Tibial nerve (tissue), 4 donors: ENCODE measurements around the gene XCR1. TPM values are rescaled to one million over a fixed set of nuclear protein-coding genes. Genes with fewer than 3 reads are reported as not detected.

Experiments used
- DNase-seq, 2 donors: peaks; one replicate each; pipeline ENCODE4 v3.0.0-alpha.2; 2019; ENCODE audit warnings: low spot score in 2 of 2
- H3K27ac ChIP-seq, 4 donors: fragments of 200-600 bp; sonication (generic) in 3 of 4; one replicate each; pipeline ENCODE4 v1.5.1; 2017 to 2019; ENCODE audit warnings: mild to moderate bottlenecking in 1 of 4
- H3K27me3 ChIP-seq, 2 donors: fragments of 200-600 bp; sonication (generic) in 1 of 2; one replicate each; pipeline versions ENCODE4 v1.5.1 to v1.6.0; 2017 to 2019
- H3K36me3 ChIP-seq, 3 donors: fragments of 200-600 bp; sonication (generic); one replicate each; pipeline ENCODE4 v1.5.1; 2018 to 2019
- H3K4me1 ChIP-seq, 4 donors: fragments of 200-600 bp; sonication (generic) in 3 of 4; one replicate each; pipeline ENCODE4 v1.5.1; 2017 to 2019
- H3K4me3 ChIP-seq, 4 donors: fragments of 200-600 bp; sonication (generic) in 3 of 4; one replicate each; pipeline ENCODE4 v1.5.1; 2017 to 2019; ENCODE audit warnings: mild to moderate bottlenecking in 1 of 4, moderate library complexity in 1 of 4
- H3K9me3 ChIP-seq, 4 donors: fragments of 200-600 bp; sonication (generic) in 3 of 4; one replicate each; pipeline ENCODE4 v1.5.1; 2017 to 2019
- EP300 ChIP-seq, 2 donors: sonication (generic); formaldehyde crosslinking; IDR thresholded peaks; one replicate each; pipeline ENCODE4 v1.6.1; 2017; ENCODE audit warnings: antibody characterized with exemption in 2 of 2, mild to moderate bottlenecking in 1 of 2
- POLR2A ChIP-seq, 2 donors: fragments of 450-650 bp; IDR thresholded peaks; one replicate each; pipeline ENCODE4 v1.6.1; 2017; ENCODE audit warnings: antibody characterized with exemption in 2 of 2, mild to moderate bottlenecking in 2 of 2, moderate library complexity in 2 of 2
- WGBS, 2 donors: methylation state at CpG; one replicate each; pipeline ENCODE4 v1.1.5; 2018; 5-methylcytosine and 5-hydroxymethylcytosine counted together
- total RNA-seq, 4 donors: library from RNA; depleted of rRNA; stranded (reverse); fragments of >200 nt; gene quantifications; one replicate each; pipeline ENCODE4 v1.1.0, GENCODE V29; 2016
- TF ChIP-seq, protein P1 (sequence below), 5 experiments: fragments of 200-600 bp in 3 of 5; fragments of 450-650 bp in 2 of 5; sonication (generic) in 3 of 5; IDR thresholded peaks; one replicate each; pipeline ENCODE4 v1.5.1; 2016 to 2019; ENCODE audit warnings: antibody characterized with exemption in 5 of 5, mild to moderate bottlenecking in 3 of 5, moderate library complexity in 2 of 5

XCR1 gene
- total RNA-seq, 4 donors from 2014 or later: not detected

DNA sequence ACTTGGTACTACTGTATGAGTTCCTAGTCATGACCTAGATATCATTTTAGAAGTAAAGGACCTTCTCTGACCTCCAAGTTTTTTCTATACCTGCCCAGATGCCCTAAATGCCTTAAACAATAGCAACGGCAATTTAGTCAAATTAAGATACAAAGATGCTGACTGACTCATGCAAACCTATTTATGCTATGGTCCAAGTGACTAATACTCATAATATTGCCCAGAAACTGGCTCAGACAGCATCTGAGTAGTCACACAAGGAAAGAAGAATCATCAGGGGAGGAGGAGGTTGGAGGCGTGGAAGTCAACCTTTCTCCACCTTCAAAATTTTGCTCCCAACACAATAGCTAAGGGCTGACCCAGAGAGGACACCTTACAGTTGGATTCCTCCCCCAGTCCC, 38.5 kb downstream of the XCR1 start:
- Histone ChIP-seq H3K36me3 (peaks cover 0 to 11% (median 0%) of the 10 kb centered on the region in 3 donors), H3K27ac (peak overlapping the region in 2 of 4 donors; percentile 69 to 80), H3K27me3 (no peaks in the 10 kb centered on the region), H3K4me1 (peaks cover 4 to 72% (median 59%) of the 10 kb centered on the region in 4 donors), H3K9me3 (no peaks in the 10 kb centered on the region), H3K4me3 (no peak overlapping the region)
- no peak for DNase-seq
- TF ChIP-seq EP300 (IDR thresholded peaks at IDR 0.05) (no peak), POLR2A (IDR thresholded peaks at IDR 0.05) (no peak)
- TF ChIP-seq, protein P1, sequence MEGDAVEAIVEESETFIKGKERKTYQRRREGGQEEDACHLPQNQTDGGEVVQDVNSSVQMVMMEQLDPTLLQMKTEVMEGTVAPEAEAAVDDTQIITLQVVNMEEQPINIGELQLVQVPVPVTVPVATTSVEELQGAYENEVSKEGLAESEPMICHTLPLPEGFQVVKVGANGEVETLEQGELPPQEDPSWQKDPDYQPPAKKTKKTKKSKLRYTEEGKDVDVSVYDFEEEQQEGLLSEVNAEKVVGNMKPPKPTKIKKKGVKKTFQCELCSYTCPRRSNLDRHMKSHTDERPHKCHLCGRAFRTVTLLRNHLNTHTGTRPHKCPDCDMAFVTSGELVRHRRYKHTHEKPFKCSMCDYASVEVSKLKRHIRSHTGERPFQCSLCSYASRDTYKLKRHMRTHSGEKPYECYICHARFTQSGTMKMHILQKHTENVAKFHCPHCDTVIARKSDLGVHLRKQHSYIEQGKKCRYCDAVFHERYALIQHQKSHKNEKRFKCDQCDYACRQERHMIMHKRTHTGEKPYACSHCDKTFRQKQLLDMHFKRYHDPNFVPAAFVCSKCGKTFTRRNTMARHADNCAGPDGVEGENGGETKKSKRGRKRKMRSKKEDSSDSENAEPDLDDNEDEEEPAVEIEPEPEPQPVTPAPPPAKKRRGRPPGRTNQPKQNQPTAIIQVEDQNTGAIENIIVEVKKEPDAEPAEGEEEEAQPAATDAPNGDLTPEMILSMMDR (IDR thresholded peaks at IDR 0.05): no peak
- WGBS, 2 donors: 76 to 79% methylated on average over 2 of the region's 2 CpGs

DNA sequence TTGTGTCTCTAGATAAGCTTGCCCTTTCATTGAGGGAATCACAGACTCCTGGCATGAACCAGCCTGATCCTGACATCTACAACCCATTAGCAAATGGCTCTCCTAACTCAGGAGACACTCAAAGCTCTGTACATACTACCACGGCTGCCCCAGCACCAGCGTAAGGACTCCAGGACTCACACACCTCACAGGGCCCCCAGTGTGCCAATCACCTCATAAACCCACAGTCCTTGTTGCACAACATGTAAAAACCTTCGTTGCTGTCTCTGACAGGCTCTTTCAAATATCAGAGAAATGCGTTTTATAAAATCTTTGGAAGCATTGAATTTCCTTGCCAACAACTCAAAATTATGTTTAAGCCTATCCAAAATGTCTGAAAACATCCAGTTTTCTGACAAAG, 38.9 kb downstream of the XCR1 start:
- Histone ChIP-seq H3K27me3 (no peaks in the 10 kb centered on the region), H3K4me3 (no peak overlapping the region), H3K9me3 (no peaks in the 10 kb centered on the region), H3K27ac (peak overlapping the region in 2 of 4 donors; percentile 69 to 80), H3K4me1 (peaks cover 4 to 70% (median 56%) of the 10 kb centered on the region in 4 donors), H3K36me3 (peaks cover 0 to 16% (median 0%) of the 10 kb centered on the region in 3 donors)
- TF ChIP-seq POLR2A (IDR thresholded peaks at IDR 0.05) (no peak), EP300 (IDR thresholded peaks at IDR 0.05) (no peak)
- TF ChIP-seq, protein P1 (IDR thresholded peaks at IDR 0.05): no peak
- 70 to 79% methylated on average over 4 of the region's 4 CpGs for WGBS, 2 donors
- no peak for DNase-seq

DNA sequence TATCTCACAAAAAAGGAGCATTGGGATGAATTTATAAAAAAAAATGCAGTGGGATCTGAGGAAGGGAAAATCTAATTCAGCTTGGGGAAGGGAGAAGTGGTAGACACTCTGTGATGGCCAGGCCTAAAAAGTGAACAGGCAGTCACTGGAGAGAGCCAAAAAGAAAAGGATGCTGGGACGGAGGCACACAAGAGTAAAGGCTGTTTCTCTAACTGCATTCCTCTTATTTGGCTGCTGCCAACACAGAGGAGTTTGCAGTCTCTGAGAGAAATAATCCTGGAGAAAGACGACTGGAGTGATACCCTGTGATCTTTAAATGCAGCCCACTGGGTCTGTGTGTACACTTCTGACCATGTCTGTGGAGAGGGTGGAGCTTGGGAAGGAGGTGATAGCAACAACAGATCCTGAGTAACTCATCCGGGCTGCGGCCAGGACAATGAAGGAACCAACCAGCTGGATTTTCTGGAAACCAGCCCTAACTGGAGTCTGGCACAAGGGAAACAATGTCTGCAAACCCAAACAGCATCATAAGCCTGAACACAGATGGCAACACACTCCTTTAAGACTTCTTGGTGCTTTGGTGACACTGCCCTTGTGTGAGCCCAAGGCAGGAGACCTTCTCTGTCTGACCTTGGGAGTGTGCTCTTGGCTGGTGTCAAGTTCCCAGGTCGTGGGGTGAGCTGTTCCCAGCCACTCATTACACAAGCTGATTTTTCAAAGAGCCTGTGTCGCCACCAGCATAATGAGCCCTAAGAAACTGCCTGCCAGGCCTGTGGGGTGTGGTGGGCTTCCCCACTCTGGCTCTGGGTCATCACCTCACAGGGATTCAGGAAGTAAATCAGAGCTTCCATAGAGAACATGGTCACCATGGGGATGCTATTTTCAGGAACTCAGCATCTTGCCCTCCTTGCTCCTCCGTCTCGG, 39.7 kb downstream of the XCR1 start:
- WGBS, 2 donors: 19 to 26% methylated on average over 8 of the region's 8 CpGs
- Histone ChIP-seq H3K4me3 (no peak overlapping the region), H3K4me1 (peaks cover 4 to 63% (median 48%) of the 10 kb centered on the region in 4 donors), H3K27ac (peak overlapping the region in 3 of 4 donors; percentile 52 to 80 (median 69)), H3K27me3 (no peaks in the 10 kb centered on the region), H3K36me3 (peaks cover 0 to 23% (median 0%) of the 10 kb centered on the region in 3 donors), H3K9me3 (no peaks in the 10 kb centered on the region)
- peak in 1 of 2 donors; percentile 30 for DNase-seq
- TF ChIP-seq POLR2A (IDR thresholded peaks at IDR 0.05) (no peak), EP300 (IDR thresholded peaks at IDR 0.05) (peak in 1 of 2 donors; percentile 37)
- TF ChIP-seq, protein P1 (IDR thresholded peaks at IDR 0.05): no peak

DNA sequence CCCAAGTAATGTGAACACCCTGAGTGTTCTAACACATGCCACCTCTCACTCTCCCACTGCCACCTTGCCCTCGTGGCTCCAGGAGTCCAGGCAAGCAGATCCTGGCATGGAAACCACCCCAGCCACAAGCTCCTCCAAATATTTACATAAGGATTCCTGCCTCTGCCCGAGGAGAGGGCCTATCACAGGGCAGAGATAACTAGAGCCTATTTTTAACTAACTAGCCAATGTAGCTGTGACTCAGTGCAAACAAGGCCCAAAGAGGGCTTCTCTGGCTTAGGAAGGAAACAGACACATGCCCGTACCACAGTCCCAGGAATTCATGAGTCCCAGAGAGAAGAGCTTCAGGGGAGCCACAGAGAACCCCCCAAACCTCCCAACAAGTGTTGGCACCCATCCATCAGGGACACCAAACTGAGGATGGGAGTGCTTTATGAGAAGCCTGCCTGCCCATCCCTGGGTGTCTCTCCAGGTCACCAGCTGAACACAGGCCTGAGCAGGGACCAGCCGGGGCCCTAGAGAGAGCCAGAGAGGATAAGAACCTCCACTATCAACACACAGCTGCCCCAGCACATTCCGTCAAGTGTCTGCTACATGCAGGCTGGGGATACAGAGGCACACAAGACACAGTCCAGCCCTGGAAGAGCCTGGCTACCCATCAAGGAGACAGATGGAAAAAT, 40.8 kb downstream of the XCR1 start:
- H3K27me3 ChIP-seq: no peaks in the 10 kb centered on the region
- H3K27ac ChIP-seq: peak overlapping the region in 3 of 4 donors; percentile 48 to 80 (median 69)
- TF ChIP-seq POLR2A (IDR thresholded peaks at IDR 0.05): no peak
- no peak for TF ChIP-seq EP300 (IDR thresholded peaks at IDR 0.05)
- TF ChIP-seq, protein P1 (IDR thresholded peaks at IDR 0.05): no peak
- H3K9me3 ChIP-seq: no peaks in the 10 kb centered on the region
- H3K4me1 ChIP-seq: peaks cover 4 to 58% (median 39%) of the 10 kb centered on the region in 4 donors
- peaks cover 0 to 35% (median 3%) of the 10 kb centered on the region in 3 donors for H3K36me3 ChIP-seq
- DNase-seq: no peak
- 72 to 74% methylated on average over 4 to 5 of the region's 5 CpGs for WGBS, 2 donors
- no peak overlapping the region for H3K4me3 ChIP-seq
